Astrocyte of the spinal cord (primary cell): Measurements from ENCODE around the gene LPXN.

Source experiments
- DNase-seq: peaks from one replicate; pipeline ENCODE4 v3.0.0; 2011; ENCODE audit warnings: low read depth, low spot score
- H3K4me3 ChIP-seq: 2 replicates; pipeline ENCODE4 v1.5.1; 2011; ENCODE audit warnings: low read depth, mild to moderate bottlenecking, low read length, moderate library complexity
- CTCF ChIP-seq: IDR thresholded peaks from 2 replicates; pipeline ENCODE4 v1.5.1; 2012; ENCODE audit warnings: low read depth, mild to moderate bottlenecking, low read length, inconsistent platforms
- in situ Hi-C: cut with HindIII; loops from 2 replicates; pipeline ENCODE4 v1.10.0; 2017; ENCODE audit warnings: low sequenced_read_pairs

The LPXN gene

GRCh38 chr11:58561394-58562098 is 14.1 kb downstream of the LPXN start:
- TF ChIP-seq CTCF = no peak
- DNase-seq = no peak
- no peak overlapping the region for H3K4me3 ChIP-seq
- in situ Hi-C loops = no loop called here

GRCh38 chr11:58560842-58561241 is 14.8 kb downstream of the LPXN start:
- H3K4me3 ChIP-seq = no peak overlapping the region
- TF ChIP-seq CTCF = no peak
- DNase-seq = no peak
- in situ Hi-C loops = no loop called here

GRCh38 chr11:58549644-58550043 is 26.0 kb downstream of the LPXN start:
- TF ChIP-seq CTCF = no peak
- no peak overlapping the region for H3K4me3 ChIP-seq
- no peak for DNase-seq
- in situ Hi-C loops = no loop called here

GRCh38 chr11:58546841-58547240 is 28.8 kb downstream of the LPXN start:
- no peak overlapping the region for H3K4me3 ChIP-seq
- in situ Hi-C loops = no loop called here
- TF ChIP-seq CTCF = no peak
- DNase-seq = no peak

GRCh38 chr11:58531865-58532341 is 43.8 kb downstream of the LPXN start:
- in situ Hi-C loops = no loop called here
- TF ChIP-seq CTCF = no peak
- DNase-seq = no peak
- H3K4me3 ChIP-seq = no peak overlapping the region

GRCh38 chr11:58530236-58530635 is 45.4 kb downstream of the LPXN start:
- TF ChIP-seq CTCF = no peak
- no peak for DNase-seq
- in situ Hi-C loops = no loop called here
- no peak overlapping the region for H3K4me3 ChIP-seq
